GM19438 (cell line): ENCODE results near the gene KANK2.
"Not testable (repeated sequence)": the region's sequence is repeated elsewhere in the genome, so short reads cannot be mapped to it uniquely, and the experiment has no call there.

ENCODE experiments used
- ATAC-seq: cut with Tn5 transposase; IDR thresholded peaks from one replicate; pipeline ENCODE4 v1.9.1; 2021; ENCODE audit warnings: low read depth; ENCODE audit not compliant: unreplicated experiment

The KANK2 gene

GRCh38 chr19:11175920-11176319 is 21.4 kb downstream of the KANK2 start:
- no peak for ATAC-seq

- no peak for ATAC-seq
Measured at GRCh38 chr19:11174336-11174735, 23.0 kb downstream of the KANK2 start.

- no peak for ATAC-seq
Measured at GRCh38 chr19:11173516-11174155, 23.7 kb downstream of the KANK2 start.

GRCh38 chr19:11172576-11172975 is 24.8 kb downstream of the KANK2 start:
- no peak for ATAC-seq

- ATAC-seq, result no peak
Measured at GRCh38 chr19:11171144-11171543, 26.2 kb downstream of the KANK2 start.

GRCh38 chr19:11169896-11170678 is 27.3 kb downstream of the KANK2 start:
- ATAC-seq, result no peak

- no peak for ATAC-seq
Measured at GRCh38 chr19:11168568-11168967, 28.8 kb downstream of the KANK2 start.

- no peak for ATAC-seq
Measured at GRCh38 chr19:11166281-11167142, 30.8 kb downstream of the KANK2 start.

- ATAC-seq, result no peak
Measured at GRCh38 chr19:11165486-11166030, 31.8 kb downstream of the KANK2 start.

- no peak for ATAC-seq
Measured at GRCh38 chr19:11164879-11165406, 32.4 kb downstream of the KANK2 start.

GRCh38 chr19:11164296-11164695 is 33.0 kb downstream of the KANK2 start:
- ATAC-seq, result no peak

- not testable (repeated sequence) for ATAC-seq
Measured at GRCh38 chr19:11160440-11160768, 36.9 kb downstream of the KANK2 start.

GRCh38 chr19:11159598-11160439 is 37.5 kb downstream of the KANK2 start:
- no peak for ATAC-seq

GRCh38 chr19:11155373-11156120 is 41.8 kb downstream of the KANK2 start, which contains the start of gene SPC24:
Gene SPC24 (minus strand): TSS chr19:11155782. CDS start chr19:11155776, 6 bp downstream.
- ATAC-seq, result peak; percentile 83

- ATAC-seq, result no peak
Measured at GRCh38 chr19:11154683-11155047, 42.7 kb downstream of the KANK2 start.

GRCh38 chr19:11152318-11153062 is 44.9 kb downstream of the KANK2 start:
- no peak for ATAC-seq

GRCh38 chr19:11151181-11151580 is 46.2 kb downstream of the KANK2 start:
- no peak for ATAC-seq

GRCh38 chr19:11148001-11148400 is 49.3 kb downstream of the KANK2 start:
- ATAC-seq, result no peak
